ENCODE data around the gene TMEM218. TPM values are rescaled to one million over a fixed set of nuclear protein-coding genes. Genes with fewer than 3 reads are reported as not detected.

Gene TMEM218
- total and polyA plus RNA-seq, 9 donors: 13.0 to 37.3 (median 18.5) TPM

DNA sequence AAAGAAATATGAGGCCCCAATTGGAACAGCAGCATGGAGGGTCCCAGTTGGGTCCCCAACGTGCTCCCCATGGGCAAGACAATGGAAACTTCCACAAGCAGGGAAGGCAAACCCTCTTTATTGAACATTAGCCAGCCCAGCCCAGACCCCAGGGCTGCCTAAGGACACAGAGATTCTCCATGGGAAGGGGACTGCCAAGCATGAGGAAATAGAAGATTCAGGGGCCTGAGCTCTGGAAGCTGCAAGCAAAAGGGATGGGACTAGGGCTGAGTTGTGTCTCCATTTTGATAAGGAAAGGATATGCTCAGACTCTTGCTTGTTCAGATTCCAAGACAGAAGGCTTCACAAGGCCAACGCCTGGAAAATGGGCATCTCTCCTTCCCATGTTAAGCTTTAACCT, 23.3 kb downstream of the TMEM218 start:
- Histone ChIP-seq H3K4me1 (ENCODE audit: insufficient read depth) (peaks cover 4% of the 10 kb centered on the region), H3K27me3 (no peaks in the 10 kb centered on the region), H3K36me3 (no peaks in the 10 kb centered on the region), H3K9me3 (no peaks in the 10 kb centered on the region), H3K4me3 (no peak overlapping the region), H3K27ac (no peak overlapping the region)
- no peak for TF ChIP-seq POLR2A (IDR thresholded peaks at IDR 0.05)
- TF ChIP-seq, protein P1, sequence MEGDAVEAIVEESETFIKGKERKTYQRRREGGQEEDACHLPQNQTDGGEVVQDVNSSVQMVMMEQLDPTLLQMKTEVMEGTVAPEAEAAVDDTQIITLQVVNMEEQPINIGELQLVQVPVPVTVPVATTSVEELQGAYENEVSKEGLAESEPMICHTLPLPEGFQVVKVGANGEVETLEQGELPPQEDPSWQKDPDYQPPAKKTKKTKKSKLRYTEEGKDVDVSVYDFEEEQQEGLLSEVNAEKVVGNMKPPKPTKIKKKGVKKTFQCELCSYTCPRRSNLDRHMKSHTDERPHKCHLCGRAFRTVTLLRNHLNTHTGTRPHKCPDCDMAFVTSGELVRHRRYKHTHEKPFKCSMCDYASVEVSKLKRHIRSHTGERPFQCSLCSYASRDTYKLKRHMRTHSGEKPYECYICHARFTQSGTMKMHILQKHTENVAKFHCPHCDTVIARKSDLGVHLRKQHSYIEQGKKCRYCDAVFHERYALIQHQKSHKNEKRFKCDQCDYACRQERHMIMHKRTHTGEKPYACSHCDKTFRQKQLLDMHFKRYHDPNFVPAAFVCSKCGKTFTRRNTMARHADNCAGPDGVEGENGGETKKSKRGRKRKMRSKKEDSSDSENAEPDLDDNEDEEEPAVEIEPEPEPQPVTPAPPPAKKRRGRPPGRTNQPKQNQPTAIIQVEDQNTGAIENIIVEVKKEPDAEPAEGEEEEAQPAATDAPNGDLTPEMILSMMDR (IDR thresholded peaks at IDR 0.05): no peak
- no peak for TF ChIP-seq EP300 (IDR thresholded peaks at IDR 0.05)
- intact Hi-C loops (cut with DNase I): no loop called here
- no peak for DNase-seq
- WGBS, 3 donors: 68 to 80% (median 77%) methylated on average over 2 of the region's 2 CpGs

DNA sequence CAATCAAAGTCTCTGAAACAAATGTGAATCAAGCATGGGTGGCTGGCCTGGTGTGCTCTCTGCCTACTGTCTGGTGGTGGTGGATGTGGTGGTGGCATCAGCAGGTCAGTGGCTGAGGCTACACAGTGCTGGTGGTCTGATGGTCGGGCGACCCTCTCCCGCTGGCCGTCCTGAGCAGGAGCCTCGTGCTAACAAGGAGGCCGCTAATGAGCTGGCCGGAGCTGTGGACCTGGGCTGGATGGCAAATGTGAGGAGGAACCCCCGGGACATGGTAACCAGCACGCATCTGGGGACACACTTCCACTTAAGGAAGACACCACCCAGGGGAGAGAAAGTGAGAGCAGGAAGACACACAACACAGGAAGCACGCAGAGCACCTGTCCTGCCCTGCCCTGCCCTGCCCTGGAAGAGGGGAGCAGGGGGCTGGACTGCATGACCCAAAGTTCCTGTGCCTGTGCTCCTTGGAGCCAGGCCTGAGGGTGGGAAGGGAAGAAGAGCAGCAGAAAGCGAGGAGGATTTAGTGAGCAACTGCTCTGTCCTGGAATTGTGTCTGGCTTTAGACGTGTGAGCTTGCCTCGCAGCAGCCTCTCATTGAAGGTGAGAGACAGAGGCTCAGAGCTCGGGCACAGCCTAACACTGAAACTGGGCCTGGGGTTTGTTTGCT, 24.7 kb downstream of the TMEM218 start:
- no peaks in the 10 kb centered on the region for H3K9me3 ChIP-seq

DNA sequence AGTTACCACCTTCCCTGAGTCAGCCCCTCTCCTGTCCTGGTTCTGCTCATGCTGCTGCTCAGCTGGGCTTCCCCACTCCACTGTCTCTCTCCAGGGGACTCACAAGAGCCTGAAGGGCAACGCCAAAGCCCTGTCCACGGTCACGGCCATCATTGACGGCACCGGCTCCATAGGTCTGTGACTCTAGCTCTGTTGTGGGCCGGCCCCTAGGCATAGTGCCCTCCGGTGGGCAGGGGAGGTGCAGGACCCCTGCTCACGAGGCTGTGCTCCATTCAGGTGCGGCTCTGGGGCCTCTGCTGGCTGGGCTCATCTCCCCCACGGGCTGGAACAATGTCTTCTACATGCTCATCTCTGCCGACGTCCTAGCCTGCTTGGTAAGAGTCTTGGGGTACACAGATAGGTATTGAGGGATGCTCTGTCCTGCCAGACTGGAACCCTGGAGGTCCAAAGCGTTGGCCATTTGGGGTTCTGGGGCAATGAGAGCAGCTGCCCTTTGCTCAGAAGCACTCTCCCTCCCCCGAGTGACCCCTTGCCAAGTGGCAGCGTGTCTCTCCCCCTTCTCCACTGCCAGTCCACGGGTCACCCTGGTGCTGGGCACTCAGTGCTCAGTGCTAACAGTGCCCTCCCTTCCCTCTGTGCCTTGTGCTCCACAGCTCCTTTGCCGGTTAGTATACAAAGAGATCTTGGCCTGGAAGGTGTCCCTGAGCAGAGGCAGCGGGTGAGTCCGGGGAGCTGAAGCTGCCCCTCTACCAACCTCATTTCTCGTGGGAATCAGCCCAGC, 25.9 kb downstream of the TMEM218 start:
- TF ChIP-seq EP300 (IDR thresholded peaks at IDR 0.05): no peak
- TF ChIP-seq POLR2A (IDR thresholded peaks at IDR 0.05): no peak
- TF ChIP-seq, protein P1 (IDR thresholded peaks at IDR 0.05): no peak
- Histone ChIP-seq H3K4me1 (ENCODE audit: insufficient read depth) (no peaks in the 10 kb centered on the region), H3K27me3 (no peaks in the 10 kb centered on the region), H3K9me3 (no peaks in the 10 kb centered on the region), H3K4me3 (no peak overlapping the region), H3K36me3 (no peaks in the 10 kb centered on the region), H3K27ac (no peak overlapping the region)
- intact Hi-C loops (cut with DNase I): no loop called here
- WGBS, 3 donors: 76 to 84% (median 80%) methylated on average over 20 of the region's 20 CpGs
- peak in 1 of 5 donors; percentile 25 for DNase-seq

More for the DNA sequence above, 24.7 kb downstream of the TMEM218 start:
- H3K36me3 ChIP-seq: no peaks in the 10 kb centered on the region
- H3K4me3 ChIP-seq: no peak overlapping the region
- DNase-seq: peak in 1 of 5 donors; percentile 24
- no peaks in the 10 kb centered on the region for H3K27me3 ChIP-seq
- 70 to 73% (median 73%) methylated on average over 14 of the region's 14 CpGs for WGBS, 3 donors
- H3K27ac ChIP-seq: no peak overlapping the region
- intact Hi-C loops (cut with DNase I): no loop called here
- peaks cover 4% of the 10 kb centered on the region for H3K4me1 ChIP-seq (ENCODE audit: insufficient read depth)
- TF ChIP-seq EP300 (IDR thresholded peaks at IDR 0.05) (no peak), POLR2A (IDR thresholded peaks at IDR 0.05) (no peak)
- TF ChIP-seq, protein P1 (IDR thresholded peaks at IDR 0.05): no peak

DNA sequence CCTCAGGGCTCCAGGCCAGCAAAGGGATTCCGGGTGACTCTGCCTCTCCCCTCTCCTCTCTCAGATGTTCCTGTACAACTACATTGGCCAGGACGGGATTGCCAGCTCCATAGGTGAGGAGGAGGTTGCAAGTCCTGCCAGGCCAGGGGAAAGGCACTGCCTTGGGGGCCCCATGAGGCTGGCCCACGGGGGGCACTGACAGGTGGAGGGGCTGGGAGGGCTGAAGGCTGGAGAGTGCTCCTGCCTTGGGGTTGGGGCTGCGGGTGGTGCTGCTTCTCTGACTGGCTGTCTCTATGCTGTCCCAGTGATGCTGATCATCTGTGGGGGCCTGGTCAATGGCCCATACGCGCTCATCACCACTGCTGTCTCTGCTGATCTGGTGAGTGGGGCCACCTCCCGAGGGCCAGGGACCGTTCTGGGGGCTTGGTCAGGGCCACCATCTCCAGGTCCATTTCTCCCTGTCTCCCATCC, 26.6 kb downstream of the TMEM218 start:
- no peaks in the 10 kb centered on the region for H3K36me3 ChIP-seq
- H3K27me3 ChIP-seq: no peaks in the 10 kb centered on the region
- no peak overlapping the region for H3K4me3 ChIP-seq
- no peaks in the 10 kb centered on the region for H3K9me3 ChIP-seq
- WGBS, 3 donors: 80 to 81% (median 81%) methylated on average over 8 of the region's 8 CpGs
- no peaks in the 10 kb centered on the region for H3K4me1 ChIP-seq (ENCODE audit: insufficient read depth)
- no peak overlapping the region for H3K27ac ChIP-seq
- intact Hi-C loops (cut with DNase I): no loop called here
- no peak for TF ChIP-seq POLR2A (IDR thresholded peaks at IDR 0.05)
- TF ChIP-seq, protein P1 (IDR thresholded peaks at IDR 0.05): no peak
- no peak for TF ChIP-seq EP300 (IDR thresholded peaks at IDR 0.05)
- peak in 1 of 5 donors; percentile 19 for DNase-seq
